Stimulated activated naive CD4-positive, alpha-beta T cell (primary cell): ENCODE data around the gene PSMD1.

Source experiments
- DNase-seq, 6 experiments: peaks; one replicate each; lab custom pipeline; 2025; lab: John Stamatoyannopoulos, UW

Gene PSMD1

GRCh38 chr2:231036131-231036530 lies 20.5 kb upstream of the PSMD1 start:
- DNase-seq: no peak

GRCh38 chr2:231036578-231037106 lies 20.0 kb upstream of the PSMD1 start:
- DNase-seq: no peak

GRCh38 chr2:231037202-231037730 lies 19.4 kb upstream of the PSMD1 start, which contains the start of gene C2orf72:
C2orf72 (plus strand) TSS chr2:231037523; CDS start chr2:231037566, 43 bp downstream.
- DNase-seq: no peak

GRCh38 chr2:231037731-231038482 lies 18.8 kb upstream of the PSMD1 start:
- DNase-seq: no peak

GRCh38 chr2:231038483-231039293 lies 18.0 kb upstream of the PSMD1 start:
- no peak for DNase-seq

GRCh38 chr2:231039294-231039664 lies 17.4 kb upstream of the PSMD1 start:
- DNase-seq: no peak

GRCh38 chr2:231039821-231040364 lies 16.8 kb upstream of the PSMD1 start:
- no peak for DNase-seq

- no peak for DNase-seq
Measured at GRCh38 chr2:231041061-231041689, 15.5 kb upstream of the PSMD1 start.

- DNase-seq: no peak
Measured at GRCh38 chr2:231043796-231044195, 12.9 kb upstream of the PSMD1 start.

GRCh38 chr2:231046916-231047273 lies 9.8 kb upstream of the PSMD1 start:
- DNase-seq: no peak

- DNase-seq: no peak
Measured at GRCh38 chr2:231047274-231047922, 9.3 kb upstream of the PSMD1 start.

GRCh38 chr2:231047923-231048915 lies 8.4 kb upstream of the PSMD1 start:
- no peak for DNase-seq

- no peak for DNase-seq
Measured at GRCh38 chr2:231049286-231050017, 7.2 kb upstream of the PSMD1 start.

GRCh38 chr2:231050018-231050901 lies 6.4 kb upstream of the PSMD1 start:
- DNase-seq: no peak

- DNase-seq: no peak
Measured at GRCh38 chr2:231051116-231051515, 5.6 kb upstream of the PSMD1 start.

- DNase-seq: peak; percentile 65 to 81 (median 70)
Measured at GRCh38 chr2:231052494-231053451, 3.9 kb upstream of the PSMD1 start.

- DNase-seq: no peak
Measured at GRCh38 chr2:231053846-231054245, 2.8 kb upstream of the PSMD1 start.
